Neural cell (in vitro differentiated cells): Measurements from ENCODE around the gene MYO18B. TPM values are rescaled to one million over a fixed set of nuclear protein-coding genes. Genes with fewer than 3 reads are reported as not detected.

Experiments used
- H2AFZ ChIP-seq: fragments of 200-600, 300-800 bp; sonication (generic), shearing (Covaris generic); 2 replicates; pipeline ENCODE4 v1.6.0; 2014; ENCODE audit warnings: low read depth, mild to moderate bottlenecking, antibody characterized with exemption, low read length, moderate library complexity
- H3F3A ChIP-seq: fragments of 200-600 bp; shearing (Covaris generic); 2 replicates; pipeline ENCODE4 v1.6.1; 2016; ENCODE audit warnings: mild to moderate bottlenecking, moderate library complexity, mixed read lengths, antibody characterized with exemption, low read length; ENCODE audit not compliant: insufficient read depth, poor library complexity, severe bottlenecking
- H3K27ac ChIP-seq: fragments of 200-600, 300-800 bp; sonication (generic), shearing (Covaris generic); 2 replicates; pipeline ENCODE4 v1.5.1; 2014; ENCODE audit warnings: mild to moderate bottlenecking, low read length, moderate library complexity
- H3K27me3 ChIP-seq: fragments of 300-800, 200-600 bp; sonication (generic), shearing (Covaris generic); 2 replicates; pipeline ENCODE4 v1.6.0; 2014; ENCODE audit warnings: mild to moderate bottlenecking, low read depth, low read length, moderate library complexity; ENCODE audit not compliant: insufficient read depth
- H3K36me3 ChIP-seq: fragments of 300-800, 200-600 bp; sonication (generic), shearing (Covaris generic); 2 replicates; pipeline ENCODE4 v1.5.1; 2014; ENCODE audit warnings: mild to moderate bottlenecking, antibody characterized with exemption, low read length, moderate library complexity; ENCODE audit not compliant: insufficient read depth
- H3K4me2 ChIP-seq: fragments of 300-800, 200-600 bp; sonication (generic), shearing (Covaris generic); 2 replicates; pipeline ENCODE4 v1.6.0; 2014; ENCODE audit warnings: mild to moderate bottlenecking, low read length
- H3K4me3 ChIP-seq: fragments of 300-800, 200-600 bp; sonication (generic), shearing (Covaris generic); 2 replicates; pipeline ENCODE4 v1.5.1; 2014; ENCODE audit warnings: mild to moderate bottlenecking, low read length, moderate library complexity
- H3K79me2 ChIP-seq: fragments of 200-600 bp; shearing (Covaris generic); replicated peaks from 2 replicates; pipeline ENCODE4 v1.6.0; 2014; ENCODE audit warnings: mild to moderate bottlenecking, low read length, moderate library complexity; ENCODE audit not compliant: insufficient read depth
- H3K9ac ChIP-seq: fragments of 300-800, 200-600 bp; sonication (generic), shearing (Covaris generic); 2 replicates; pipeline ENCODE4 v1.6.1; 2016; ENCODE audit warnings: mild to moderate bottlenecking, low read length, mixed read lengths
- H3K9me2 ChIP-seq: fragments of 200-600 bp; shearing (Covaris generic); 2 replicates; pipeline ENCODE4 v1.6.1; 2016; ENCODE audit warnings: mild to moderate bottlenecking, low read length, mixed read lengths; ENCODE audit not compliant: insufficient read depth
- H3K9me3 ChIP-seq: fragments of 200-600, 300-800 bp; sonication (generic), shearing (Covaris generic); 2 replicates; pipeline ENCODE4 v1.6.1; 2016; ENCODE audit warnings: mild to moderate bottlenecking, mixed run types, low read length, moderate library complexity, mixed read lengths
- H4K20me1 ChIP-seq: fragments of 200-600 bp; shearing (Covaris generic); 2 replicates; pipeline ENCODE4 v1.6.1; 2016; ENCODE audit warnings: mild to moderate bottlenecking, mixed run types; ENCODE audit not compliant: insufficient read depth
- CTCF ChIP-seq: fragments of 450-650 bp; IDR thresholded peaks from 2 replicates; pipeline ENCODE4 v1.5.1; 2014; ENCODE audit warnings: antibody characterized with exemption, mild to moderate bottlenecking, moderate library complexity; ENCODE audit not compliant: poor library complexity, severe bottlenecking
- EP300 ChIP-seq: fragments of 450-650 bp; conservative IDR thresholded peaks from 2 replicates; pipeline ENCODE4 v1.6.1; 2014; ENCODE audit warnings: antibody characterized with exemption, mild to moderate bottlenecking, moderate library complexity; ENCODE audit not compliant: poor library complexity, severe bottlenecking
- EZH2 ChIP-seq: fragments of 200-600, 300-800 bp; shearing (Covaris generic), sonication (generic); IDR thresholded peaks from 2 replicates; pipeline ENCODE4 v1.6.1; 2014; ENCODE audit warnings: antibody characterized with exemption, low read length, borderline replicate concordance, mild to moderate bottlenecking; ENCODE audit not compliant: insufficient read depth, poor library complexity, severe bottlenecking
- MXI1 ChIP-seq: fragments of 450-650 bp; conservative IDR thresholded peaks from 2 replicates; pipeline ENCODE4 v1.6.1; 2014; ENCODE audit warnings: antibody characterized with exemption, mild to moderate bottlenecking; ENCODE audit not compliant: poor library complexity, severe bottlenecking
- POLR2AphosphoS5 ChIP-seq: IDR thresholded peaks from 2 replicates; pipeline ENCODE4 v1.6.1; 2012
- RAD21 ChIP-seq: fragments of 450-650 bp; conservative IDR thresholded peaks from 2 replicates; pipeline ENCODE4 v1.6.1; 2014; ENCODE audit warnings: antibody characterized with exemption, mild to moderate bottlenecking, moderate library complexity
- REST ChIP-seq: IDR thresholded peaks from 2 replicates; pipeline ENCODE4 v1.6.1; 2012; ENCODE audit warnings: borderline replicate concordance
- SMC3 ChIP-seq: fragments of 450-650 bp; conservative IDR thresholded peaks from 2 replicates; pipeline ENCODE4 v1.6.1; 2014; ENCODE audit warnings: antibody characterized with exemption, mild to moderate bottlenecking, moderate library complexity; ENCODE audit not compliant: poor library complexity
- TAF1 ChIP-seq: IDR thresholded peaks from 2 replicates; pipeline ENCODE4 v1.6.1; 2012; ENCODE audit warnings: low read depth
- polyA plus RNA-seq: library from polyadenylated mRNA; depleted of rRNA; stranded (reverse); fragments of >200 nt; gene quantifications from 2 replicates; pipeline ENCODE4 v1.2.3, GENCODE V29; 2014

MYO18B gene
- polyA plus RNA-seq, 1 donor from 2014 or later: 0.71 TPM

GRCh38 chr22:25779890-25780289, 37.9 kb downstream of the MYO18B start:
- TF ChIP-seq RAD21 (no peak), MXI1 (no peak), EP300 (no peak), EZH2 (no peak), POLR2AphosphoS5 (no peak)
- Histone ChIP-seq H4K20me1 (no peaks in the 10 kb centered on the region), H3K79me2 (no peaks in the 10 kb centered on the region), H3K4me2 (no peak overlapping the region), H3K27me3 (no peaks in the 10 kb centered on the region), H3F3A (no peaks in the 10 kb centered on the region), H3K27ac (no peak overlapping the region), H3K4me3 (no peak overlapping the region), H3K9me2 (no peaks in the 10 kb centered on the region), H3K9me3 (no peaks in the 10 kb centered on the region), H3K36me3 (no peaks in the 10 kb centered on the region), H2AFZ (no peak overlapping the region), H3K9ac (no peak overlapping the region)

GRCh38 chr22:25780673-25781072, 38.7 kb downstream of the MYO18B start:
- H2AFZ ChIP-seq: no peak overlapping the region
- H4K20me1 ChIP-seq: no peaks in the 10 kb centered on the region
- no peak overlapping the region for H3K4me2 ChIP-seq
- H3K4me3 ChIP-seq: no peak overlapping the region
- no peaks in the 10 kb centered on the region for H3F3A ChIP-seq
- H3K9me3 ChIP-seq: no peaks in the 10 kb centered on the region
- H3K9ac ChIP-seq: no peak overlapping the region
- H3K9me2 ChIP-seq: no peaks in the 10 kb centered on the region
- no peaks in the 10 kb centered on the region for H3K36me3 ChIP-seq
- no peaks in the 10 kb centered on the region for H3K79me2 ChIP-seq
- TF ChIP-seq TAF1 (no peak), CTCF (no peak), MXI1 (no peak), EP300 (no peak), SMC3 (no peak), REST (no peak), RAD21 (no peak), POLR2AphosphoS5 (no peak)
- H3K27me3 ChIP-seq: no peaks in the 10 kb centered on the region
- H3K27ac ChIP-seq: no peak overlapping the region

GRCh38 chr22:25781801-25782200, 39.8 kb downstream of the MYO18B start:
- H2AFZ ChIP-seq: no peak overlapping the region
- H3K4me3 ChIP-seq: no peak overlapping the region
- no peaks in the 10 kb centered on the region for H3F3A ChIP-seq
- no peaks in the 10 kb centered on the region for H3K9me3 ChIP-seq
- no peak overlapping the region for H3K27ac ChIP-seq
- H3K79me2 ChIP-seq: no peaks in the 10 kb centered on the region
- H3K27me3 ChIP-seq: no peaks in the 10 kb centered on the region
- H3K4me2 ChIP-seq: no peak overlapping the region
- H3K9me2 ChIP-seq: no peaks in the 10 kb centered on the region
- H4K20me1 ChIP-seq: no peaks in the 10 kb centered on the region
- TF ChIP-seq RAD21: no peak
- no peak for TF ChIP-seq EP300
- TF ChIP-seq EZH2: no peak
- no peak for TF ChIP-seq POLR2AphosphoS5
- no peak for TF ChIP-seq TAF1
- no peak for TF ChIP-seq MXI1
- no peak for TF ChIP-seq REST
- TF ChIP-seq CTCF: no peak
- TF ChIP-seq SMC3: no peak
- H3K36me3 ChIP-seq: no peaks in the 10 kb centered on the region
- H3K9ac ChIP-seq: no peak overlapping the region
